ENCODE data around the gene GAS2L1. TPM values are rescaled to one million over a fixed set of nuclear protein-coding genes. Genes with fewer than 3 reads are reported as not detected.

GAS2L1 gene
- total RNA-seq, 2 donors from 2014 or later: 15.8 to 19.2 TPM

DNA sequence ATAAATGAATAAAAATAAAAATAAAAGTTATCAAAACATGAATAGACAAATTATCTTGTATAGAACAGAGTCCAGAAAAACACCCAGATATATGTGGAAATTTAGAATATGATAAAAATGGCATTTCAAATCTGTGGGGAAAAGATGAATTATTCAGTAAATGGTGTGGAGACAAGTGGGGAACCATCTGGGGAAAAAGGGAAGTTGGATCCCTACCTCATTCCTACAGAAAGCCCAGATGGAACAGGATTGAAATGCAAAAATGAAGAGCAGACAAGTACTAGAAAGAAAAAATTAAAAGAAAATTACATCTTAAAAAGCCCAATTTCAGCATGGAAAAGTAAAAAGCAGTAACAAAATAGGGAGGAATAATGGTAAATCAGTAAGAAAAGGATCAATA, 17.2 kb downstream of the GAS2L1 start:
- intact Hi-C loops (cut with DNase I): no loop called here
- H3K27ac ChIP-seq: no peak overlapping the region
- H3K4me3 ChIP-seq: no peak overlapping the region
- no peak for ATAC-seq
- TF ChIP-seq POLR2A (IDR thresholded peaks at IDR 0.05): no peak
- TF ChIP-seq, protein P1, sequence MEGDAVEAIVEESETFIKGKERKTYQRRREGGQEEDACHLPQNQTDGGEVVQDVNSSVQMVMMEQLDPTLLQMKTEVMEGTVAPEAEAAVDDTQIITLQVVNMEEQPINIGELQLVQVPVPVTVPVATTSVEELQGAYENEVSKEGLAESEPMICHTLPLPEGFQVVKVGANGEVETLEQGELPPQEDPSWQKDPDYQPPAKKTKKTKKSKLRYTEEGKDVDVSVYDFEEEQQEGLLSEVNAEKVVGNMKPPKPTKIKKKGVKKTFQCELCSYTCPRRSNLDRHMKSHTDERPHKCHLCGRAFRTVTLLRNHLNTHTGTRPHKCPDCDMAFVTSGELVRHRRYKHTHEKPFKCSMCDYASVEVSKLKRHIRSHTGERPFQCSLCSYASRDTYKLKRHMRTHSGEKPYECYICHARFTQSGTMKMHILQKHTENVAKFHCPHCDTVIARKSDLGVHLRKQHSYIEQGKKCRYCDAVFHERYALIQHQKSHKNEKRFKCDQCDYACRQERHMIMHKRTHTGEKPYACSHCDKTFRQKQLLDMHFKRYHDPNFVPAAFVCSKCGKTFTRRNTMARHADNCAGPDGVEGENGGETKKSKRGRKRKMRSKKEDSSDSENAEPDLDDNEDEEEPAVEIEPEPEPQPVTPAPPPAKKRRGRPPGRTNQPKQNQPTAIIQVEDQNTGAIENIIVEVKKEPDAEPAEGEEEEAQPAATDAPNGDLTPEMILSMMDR (IDR thresholded peaks at IDR 0.05): no peak
- H3K9me3 ChIP-seq: no peaks in the 10 kb centered on the region
- H3K36me3 ChIP-seq (replicated peaks in 1 of 2; ENCODE audit: insufficient read depth in 1 of 2, low read depth in 2 of 2): peaks cover 6 to 12% of the 10 kb centered on the region in 2 donors
- H3K4me1 ChIP-seq: peaks cover 8% of the 10 kb centered on the region
- no peak for DNase-seq
- no peaks in the 10 kb centered on the region for H3K27me3 ChIP-seq

DNA sequence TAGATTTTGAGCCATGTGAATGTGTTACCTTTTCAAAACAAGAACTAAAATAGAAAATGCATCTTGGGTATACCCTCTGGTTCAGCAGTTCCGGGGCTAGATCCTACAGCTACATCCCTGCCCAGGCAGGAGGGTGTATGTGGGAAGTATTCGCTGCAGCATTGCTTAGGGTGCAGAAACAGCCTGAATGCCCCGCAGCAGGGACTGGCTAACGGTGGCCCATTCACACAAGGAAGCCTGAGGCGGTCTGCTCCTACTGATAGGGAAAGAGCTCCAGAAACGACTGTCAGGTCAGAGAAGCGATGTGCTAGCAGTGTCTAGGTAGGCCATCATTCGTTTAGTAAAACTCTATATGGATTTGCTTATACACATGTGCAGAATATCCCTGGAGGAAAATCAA, 18.9 kb downstream of the GAS2L1 start:
- no peak for DNase-seq
- ATAC-seq: no peak
- H3K4me3 ChIP-seq: no peak overlapping the region
- H3K9me3 ChIP-seq: no peaks in the 10 kb centered on the region
- intact Hi-C loops (cut with DNase I): no loop called here
- H3K36me3 ChIP-seq (replicated peaks in 1 of 2; ENCODE audit: insufficient read depth in 1 of 2, low read depth in 2 of 2): peaks cover 6 to 24% of the 10 kb centered on the region in 2 donors
- TF ChIP-seq, protein P1 (IDR thresholded peaks at IDR 0.05): no peak
- no peak for TF ChIP-seq POLR2A (IDR thresholded peaks at IDR 0.05)
- no peaks in the 10 kb centered on the region for H3K27me3 ChIP-seq
- H3K4me1 ChIP-seq: peaks cover 8% of the 10 kb centered on the region
- WGBS, 2 donors: 77 to 84% methylated on average over 8 of the region's 8 CpGs
- no peak overlapping the region for H3K27ac ChIP-seq

DNA sequence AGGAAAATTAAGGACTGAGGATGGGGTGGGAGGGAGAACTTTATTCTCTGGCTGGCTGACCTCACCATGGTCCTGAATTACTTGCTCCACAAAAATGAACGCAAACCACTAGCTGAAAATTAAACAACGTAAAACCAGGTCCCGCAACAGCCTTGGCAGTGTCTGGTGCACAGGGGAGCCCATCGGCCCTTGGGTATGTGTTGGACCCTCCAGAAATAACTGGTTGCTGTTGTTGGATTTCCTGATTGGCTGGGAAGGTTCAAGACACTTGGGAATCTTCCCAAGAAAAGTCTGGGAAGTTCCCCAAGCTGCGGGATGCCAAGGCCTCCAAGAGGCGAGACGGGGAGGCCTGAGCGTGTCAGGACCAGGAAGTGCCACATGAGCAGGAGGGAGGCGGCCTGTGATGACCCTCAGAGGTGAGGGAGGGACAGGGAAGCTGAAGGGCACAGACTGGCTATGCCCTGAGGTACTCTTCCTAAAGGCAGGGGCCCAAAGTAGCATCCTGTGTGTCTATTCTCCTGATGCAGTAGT, 19.4 kb downstream of the GAS2L1 start:
- ATAC-seq: no peak
- H3K4me3 ChIP-seq: no peak overlapping the region
- no peaks in the 10 kb centered on the region for H3K9me3 ChIP-seq
- H3K27ac ChIP-seq: no peak overlapping the region
- H3K4me1 ChIP-seq: peaks cover 8% of the 10 kb centered on the region
- intact Hi-C loops (cut with DNase I): no loop called here
- H3K27me3 ChIP-seq: no peaks in the 10 kb centered on the region
- TF ChIP-seq, protein P1 (IDR thresholded peaks at IDR 0.05): no peak
- no peak for TF ChIP-seq POLR2A (IDR thresholded peaks at IDR 0.05)
- no peak for DNase-seq
- peaks cover 6 to 25% of the 10 kb centered on the region in 2 donors for H3K36me3 ChIP-seq (replicated peaks in 1 of 2; ENCODE audit: insufficient read depth in 1 of 2, low read depth in 2 of 2)
- WGBS, 2 donors: 53 to 67% methylated on average over 9 of the region's 9 CpGs

DNA sequence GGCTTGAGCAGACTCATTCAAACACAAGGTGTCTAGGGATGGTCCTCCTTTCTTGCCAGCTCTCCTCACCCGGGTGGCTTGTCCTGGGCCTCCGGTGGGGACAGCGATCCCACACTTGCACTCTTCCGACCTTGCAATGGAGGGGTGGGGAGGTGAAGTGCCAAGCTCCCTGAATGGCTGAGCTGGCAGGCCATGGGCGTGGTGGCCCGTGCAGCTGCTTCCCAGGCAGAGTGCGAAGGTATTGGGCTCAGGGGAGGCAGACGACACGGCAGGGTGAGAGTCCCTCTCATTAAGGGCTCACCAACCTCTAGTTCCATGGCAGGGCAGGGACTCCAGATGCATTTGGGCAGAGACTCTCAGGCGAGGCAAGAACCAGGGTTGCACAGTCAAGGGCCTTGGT, 20.0 kb downstream of the GAS2L1 start:
- no peaks in the 10 kb centered on the region for H3K9me3 ChIP-seq
- no peak for TF ChIP-seq POLR2A (IDR thresholded peaks at IDR 0.05)
- TF ChIP-seq, protein P1 (IDR thresholded peaks at IDR 0.05): no peak
- ATAC-seq: no peak
- H3K4me3 ChIP-seq: no peak overlapping the region
- intact Hi-C loops (cut with DNase I): no loop called here
- H3K27me3 ChIP-seq: no peaks in the 10 kb centered on the region
- peaks cover 6 to 28% of the 10 kb centered on the region in 2 donors for H3K36me3 ChIP-seq (replicated peaks in 1 of 2; ENCODE audit: insufficient read depth in 1 of 2, low read depth in 2 of 2)
- no peak overlapping the region for H3K27ac ChIP-seq
- 86 to 96% methylated on average over 7 to 9 of the region's 10 CpGs for WGBS, 2 donors
- peaks cover 5% of the 10 kb centered on the region for H3K4me1 ChIP-seq
- DNase-seq: no peak

DNA sequence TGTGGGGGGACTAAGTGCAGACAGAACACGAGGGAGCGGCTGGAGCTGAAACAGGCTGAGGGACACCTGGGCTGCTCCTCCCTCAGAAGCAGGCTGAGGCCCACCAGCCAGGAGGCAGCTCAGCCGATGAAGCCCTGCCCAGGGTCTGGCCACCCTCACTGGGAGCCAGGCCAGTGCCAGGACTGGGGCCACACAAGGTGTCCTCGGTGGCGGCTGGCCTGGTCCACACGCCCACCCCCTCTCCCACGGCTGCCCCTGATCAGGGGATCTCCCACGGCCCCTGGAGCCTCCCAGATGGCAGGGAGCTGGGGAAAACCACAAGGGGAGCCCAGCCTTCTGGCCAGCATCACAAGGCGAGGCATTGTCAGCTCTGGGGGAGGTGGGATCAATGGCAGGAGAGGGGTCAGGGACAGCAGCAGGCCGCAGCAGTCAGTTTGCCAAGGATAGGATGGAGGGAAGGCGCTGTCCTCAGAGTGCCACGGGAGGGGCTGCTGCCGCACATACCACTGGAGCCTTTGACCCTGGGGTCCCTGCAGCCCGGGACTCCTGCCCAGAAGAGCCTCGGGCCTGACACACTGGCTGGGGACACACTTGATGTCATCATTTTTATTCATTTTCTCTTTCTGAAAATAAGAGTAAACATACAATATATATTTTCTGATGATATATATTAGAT, 20.8 kb downstream of the GAS2L1 start:
- H3K27ac ChIP-seq: no peak overlapping the region
- 74 to 85% methylated on average over 4 to 14 of the region's 15 CpGs for WGBS, 2 donors
- ATAC-seq (no peak), DNase-seq (no peak)
- TF ChIP-seq POLR2A (IDR thresholded peaks at IDR 0.05): no peak
- TF ChIP-seq, protein P1 (IDR thresholded peaks at IDR 0.05): no peak
- peaks cover 6 to 28% of the 10 kb centered on the region in 2 donors for H3K36me3 ChIP-seq (replicated peaks in 1 of 2; ENCODE audit: insufficient read depth in 1 of 2, low read depth in 2 of 2)
- H3K4me3 ChIP-seq: no peak overlapping the region
- no peaks in the 10 kb centered on the region for H3K4me1 ChIP-seq
- H3K9me3 ChIP-seq: no peaks in the 10 kb centered on the region
- intact Hi-C loops (cut with DNase I): no loop called here
- H3K27me3 ChIP-seq: no peaks in the 10 kb centered on the region

All from body of pancreas (tissue), 4 donors.